ENCODE measurements around the gene OR4M1. TPM values are rescaled to one million over a fixed set of nuclear protein-coding genes. Genes with fewer than 3 reads are reported as not detected.
"Not testable (repeated sequence)": the region's sequence is repeated elsewhere in the genome, so short reads cannot be mapped to it uniquely, and the experiment has no call there.

Gene OR4M1
- total RNA-seq, 1 donor from 2014 or later, result not detected

- no peak for DNase-seq (ENCODE audit: low read depth)
- H3K4me3 ChIP-seq (ENCODE audit: low read depth, low read length), result no peak overlapping the region
- TF ChIP-seq, protein P1, sequence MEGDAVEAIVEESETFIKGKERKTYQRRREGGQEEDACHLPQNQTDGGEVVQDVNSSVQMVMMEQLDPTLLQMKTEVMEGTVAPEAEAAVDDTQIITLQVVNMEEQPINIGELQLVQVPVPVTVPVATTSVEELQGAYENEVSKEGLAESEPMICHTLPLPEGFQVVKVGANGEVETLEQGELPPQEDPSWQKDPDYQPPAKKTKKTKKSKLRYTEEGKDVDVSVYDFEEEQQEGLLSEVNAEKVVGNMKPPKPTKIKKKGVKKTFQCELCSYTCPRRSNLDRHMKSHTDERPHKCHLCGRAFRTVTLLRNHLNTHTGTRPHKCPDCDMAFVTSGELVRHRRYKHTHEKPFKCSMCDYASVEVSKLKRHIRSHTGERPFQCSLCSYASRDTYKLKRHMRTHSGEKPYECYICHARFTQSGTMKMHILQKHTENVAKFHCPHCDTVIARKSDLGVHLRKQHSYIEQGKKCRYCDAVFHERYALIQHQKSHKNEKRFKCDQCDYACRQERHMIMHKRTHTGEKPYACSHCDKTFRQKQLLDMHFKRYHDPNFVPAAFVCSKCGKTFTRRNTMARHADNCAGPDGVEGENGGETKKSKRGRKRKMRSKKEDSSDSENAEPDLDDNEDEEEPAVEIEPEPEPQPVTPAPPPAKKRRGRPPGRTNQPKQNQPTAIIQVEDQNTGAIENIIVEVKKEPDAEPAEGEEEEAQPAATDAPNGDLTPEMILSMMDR (conservative IDR thresholded peaks at IDR 0.05; ENCODE audit: low read depth, low read length), result no peak
Observed at GRCh38 chr14:19823178-19823577, 49.9 kb downstream of the OR4M1 start.

- H3K4me3 ChIP-seq (ENCODE audit: low read depth, low read length), result no peak overlapping the region
- no peak for DNase-seq (ENCODE audit: low read depth)
- TF ChIP-seq, protein P1 (conservative IDR thresholded peaks at IDR 0.05; ENCODE audit: low read depth, low read length), result no peak
Observed at GRCh38 chr14:19823765-19824164, 50.5 kb downstream of the OR4M1 start.

DNA sequence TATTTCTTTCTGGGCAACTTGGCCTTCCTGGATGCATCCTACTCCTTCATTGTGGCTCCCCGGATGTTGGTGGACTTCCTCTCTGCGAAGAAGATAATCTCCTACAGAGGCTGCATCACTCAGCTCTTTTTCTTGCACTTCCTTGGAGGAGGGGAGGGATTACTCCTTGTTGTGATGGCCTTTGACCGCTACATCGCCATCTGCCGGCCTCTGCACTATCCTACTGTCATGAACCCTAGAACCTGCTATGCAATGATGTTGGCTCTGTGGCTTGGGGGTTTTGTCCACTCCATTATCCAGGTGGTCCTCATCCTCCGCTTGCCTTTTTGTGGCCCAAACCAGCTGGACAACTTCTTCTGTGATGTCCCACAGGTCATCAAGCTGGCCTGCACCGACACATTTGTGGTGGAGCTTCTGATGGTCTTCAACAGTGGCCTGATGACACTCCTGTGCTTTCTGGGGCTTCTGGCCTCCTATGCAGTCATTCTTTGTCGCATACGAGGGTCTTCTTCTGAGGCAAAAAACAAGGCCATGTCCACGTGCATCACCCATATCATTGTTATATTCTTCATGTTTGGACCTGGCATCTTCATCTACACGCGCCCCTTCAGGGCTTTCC, 54.4 kb downstream of the OR4M1 start:
- not testable (repeated sequence) for DNase-seq (ENCODE audit: low read depth); H3K4me3 ChIP-seq (ENCODE audit: low read depth, low read length)

DNA sequence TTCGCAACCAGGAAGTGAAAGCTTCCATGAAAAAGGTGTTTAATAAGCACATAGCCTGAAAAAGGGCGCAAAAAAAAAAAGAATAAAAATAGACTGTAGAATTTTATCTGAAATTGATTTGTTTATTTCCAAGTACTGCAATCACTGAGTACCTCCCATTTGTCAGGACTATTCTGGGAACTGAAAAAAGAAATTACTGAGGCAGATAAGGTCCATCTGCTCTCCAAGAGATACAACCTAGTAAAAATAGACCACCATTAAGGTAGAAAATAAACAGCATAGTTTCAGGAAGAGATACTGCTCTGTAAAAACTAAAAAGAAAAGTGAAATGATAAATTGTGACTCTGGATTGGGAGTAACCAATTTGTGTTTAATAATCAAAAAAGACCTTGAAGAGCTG, 55.0 kb downstream of the OR4M1 start:
- TF ChIP-seq, protein P1 (conservative IDR thresholded peaks at IDR 0.05; ENCODE audit: low read depth, low read length), result no peak
- no peak overlapping the region for H3K4me3 ChIP-seq (ENCODE audit: low read depth, low read length)
- no peak for DNase-seq (ENCODE audit: low read depth)

Other genes starting within 250 kb of the OR4M1 start
- gene OR11H2, start 59.6 kb upstream of the OR4M1 start, total RNA-seq, result not detected in 2 replicates
- gene OR4Q3, start 29.9 kb upstream of the OR4M1 start, total RNA-seq, result not detected in 2 replicates
- gene OR4N2, start 30.3 kb downstream of the OR4M1 start, total RNA-seq, result not detected in 2 replicates
- gene OR4K2, start 101.6 kb downstream of the OR4M1 start, total RNA-seq, result not detected in 2 replicates
- not detected in 2 replicates for gene OR4K5, start 147.1 kb downstream of the OR4M1 start, total RNA-seq
- gene OR4K1, start 157.4 kb downstream of the OR4M1 start, total RNA-seq, result not detected in 2 replicates
- gene OR4K15, start 202.1 kb downstream of the OR4M1 start, total RNA-seq, result not detected in 2 replicates
- not detected in 2 replicates for gene OR4Q2, start 228.7 kb downstream of the OR4M1 start, total RNA-seq
- gene OR4K14, start 245.8 kb downstream of the OR4M1 start, total RNA-seq, result not detected in 2 replicates

Measured in epithelial cell of proximal tubule (primary cell).